GM12878 (cell line): ENCODE results near the gene GTSE1. TPM values are rescaled to one million over a fixed set of nuclear protein-coding genes. Genes with fewer than 3 reads are reported as not detected.

Source experiments
- ATAC-seq: fragments of 200-7000 bp; cut with Tn5 transposase; 3 replicates; pipeline ENCODE4 v1.9.1; 2020; ENCODE audit warnings: mild to moderate bottlenecking, moderate library complexity
- BruUV-seq: library from RNA; stranded (reverse); fragments of 400-500 nt; replicated peaks from 2 replicates; lab custom pipeline; 2021; lab: Mats Ljungman, UMichigan
- CTCF ChIA-PET: fragments of 300-600 bp; sonication (Branson Sonifier 250); formaldehyde crosslinking; extraction: SDS; loops from one replicate; lab custom pipeline; 2021; ENCODE audit warnings: inconsistent platforms; lab: Yijun Ruan, JAX
- POLR2A ChIA-PET: fragments of 350-600 bp; formaldehyde crosslinking; extraction: SDS; loops from one replicate; lab custom pipeline; 2021; ENCODE audit warnings: inconsistent platforms; lab: Charles Lee
- RAD21 ChIA-PET: fragments of 300-600 bp; sonication (Branson Sonifier 250); formaldehyde crosslinking; loops from one replicate; lab custom pipeline; 2023; ENCODE audit warnings: antibody characterized with exemption; ENCODE audit not compliant: unreplicated experiment; lab: Charles Lee
- SMC1A ChIA-PET: fragments of 300-600 bp; sonication (Branson Sonifier 250); formaldehyde crosslinking; loops from one replicate; lab custom pipeline; 2023; ENCODE audit not compliant: unreplicated experiment, uncharacterized antibody; lab: Charles Lee
- DNase-seq: peaks from one replicate; pipeline ENCODE4 v3.0.0-alpha.2; 2011; ENCODE audit warnings: low read depth, low spot score
- FAIRE-seq: peaks from 3 replicates; lab custom pipeline; 2011; peaks lifted over from hg19 to GRCh38; lab: Jason Lieb, UNC
- H2AFZ ChIP-seq: 2 replicates; pipeline ENCODE4 v1.6.0; 2011; ENCODE audit warnings: low read depth, low read length, control low read depth; ENCODE audit not compliant: control insufficient read depth
- H3K27ac ChIP-seq: 2 replicates; pipeline ENCODE4 v1.5.1; 2011; ENCODE audit warnings: control low read depth; ENCODE audit not compliant: control insufficient read depth, insufficient read depth
- H3K27me3 ChIP-seq, 2 experiments: replicated peaks in 1 of 2; 2 replicates each; pipeline versions ENCODE4 v1.6.0 to v1.6.1; 2011; ENCODE audit warnings: low read length in 1 of 2; ENCODE audit not compliant: control insufficient read depth in 2 of 2, insufficient read depth in 2 of 2
- H3K36me3 ChIP-seq, 2 experiments: 2 replicates each; pipeline ENCODE4 v1.5.1; 2011; ENCODE audit warnings: low read length in 1 of 2; ENCODE audit not compliant: control insufficient read depth in 2 of 2, insufficient read depth in 2 of 2
- H3K4me1 ChIP-seq: 2 replicates; pipeline ENCODE4 v1.6.1; 2011; ENCODE audit warnings: mild to moderate bottlenecking, low read length, moderate library complexity, mixed read lengths; ENCODE audit not compliant: control insufficient read depth, insufficient read depth
- H3K4me2 ChIP-seq: 2 replicates; pipeline ENCODE4 v1.6.0; 2011; ENCODE audit warnings: control low read depth; ENCODE audit not compliant: control insufficient read depth, insufficient read depth
- H3K4me3 ChIP-seq: fragments of 200-600 bp; sonication (generic); 2 replicates; pipeline ENCODE4 v1.5.1; 2016
- H3K79me2 ChIP-seq: 2 replicates; pipeline ENCODE4 v1.6.0; 2011; ENCODE audit warnings: low read length; ENCODE audit not compliant: control insufficient read depth, insufficient read depth
- H3K9ac ChIP-seq: 2 replicates; pipeline ENCODE4 v1.8.0; 2011; ENCODE audit warnings: low read length, control low read depth, mixed read lengths; ENCODE audit not compliant: control insufficient read depth, insufficient read depth
- H3K9me3 ChIP-seq: replicated peaks from 3 replicates; pipeline ENCODE4 v1.5.1; 2011; ENCODE audit warnings: mild to moderate bottlenecking, low read length; ENCODE audit not compliant: control insufficient read depth, insufficient read depth
- H4K20me1 ChIP-seq: 2 replicates; pipeline ENCODE4 v1.6.0; 2011; ENCODE audit not compliant: control insufficient read depth, insufficient read depth
- ASH2L ChIP-seq: fragments of 300-600, 200-600 bp; sonication (generic); IDR thresholded peaks from 2 replicates; pipeline ENCODE4 v1.6.1; 2017; ENCODE audit warnings: low read depth, mild to moderate bottlenecking, borderline replicate concordance
- BACH1 ChIP-seq: fragments of 450-650 bp; IDR thresholded peaks from 2 replicates; pipeline ENCODE4 v1.6.1; 2017; ENCODE audit warnings: mild to moderate bottlenecking, borderline replicate concordance
- CBX5 ChIP-seq: sonication (generic); IDR thresholded peaks from 2 replicates; pipeline ENCODE4 v1.6.1; 2016; ENCODE audit warnings: low read depth, moderate library complexity, mild to moderate bottlenecking, inconsistent platforms
- CEBPB ChIP-seq, 2 experiments: fragments of 150-350 bp in 1 of 2; IDR thresholded peaks; 2 replicates each; pipeline ENCODE4 v1.6.1; 2012 to 2014; ENCODE audit warnings: low read depth in 2 of 2, low read length in 2 of 2, borderline replicate concordance in 1 of 2, inconsistent platforms in 1 of 2
- CHD2 ChIP-seq: IDR thresholded peaks from 2 replicates; pipeline ENCODE4 v1.6.1; 2011; ENCODE audit warnings: low read depth, low read length, improper control_type of control experiment, borderline replicate concordance
- CHD4 ChIP-seq: fragments of 200-600 bp; sonication (generic); IDR thresholded peaks from 2 replicates; pipeline ENCODE4 v1.6.1; 2016; ENCODE audit warnings: mild to moderate bottlenecking
- CREB1 ChIP-seq: IDR thresholded peaks from 2 replicates; pipeline ENCODE4 v1.6.1; 2012; ENCODE audit warnings: low read depth, mild to moderate bottlenecking, inconsistent platforms
- EGR1 ChIP-seq, 2 experiments: IDR thresholded peaks; 1 replicate in 1 of 2; 2 replicates in 1 of 2; pipeline ENCODE4 v1.6.1; 2011 to 2012; ENCODE audit warnings: low read depth in 2 of 2, low read length in 2 of 2, borderline replicate concordance in 1 of 2, mild to moderate bottlenecking in 1 of 2, moderate library complexity in 1 of 2
- MTA2 ChIP-seq: fragments of 450-650 bp; IDR thresholded peaks from 2 replicates; pipeline ENCODE4 v1.6.1; 2016; ENCODE audit warnings: low read depth, mild to moderate bottlenecking, moderate library complexity
- PAX8 ChIP-seq: fragments of 450-650 bp; IDR thresholded peaks from 2 replicates; pipeline ENCODE4 v1.6.1; 2017; ENCODE audit warnings: mild to moderate bottlenecking, moderate library complexity
- RAD51 ChIP-seq: fragments of 450-650 bp; IDR thresholded peaks from 2 replicates; pipeline ENCODE4 v1.6.1; 2016; ENCODE audit warnings: moderate library complexity, mild to moderate bottlenecking, inconsistent platforms
- RUNX3 ChIP-seq: IDR thresholded peaks from 2 replicates; pipeline ENCODE4 v1.6.1; 2012; ENCODE audit warnings: low read length, inconsistent platforms
- SMAD5 ChIP-seq: IDR thresholded peaks from 2 replicates; pipeline ENCODE4 v1.6.1; 2016; ENCODE audit warnings: antibody characterized with exemption, low read depth
- SP1 ChIP-seq: IDR thresholded peaks from one replicate; pipeline ENCODE4 v1.6.1; 2011; ENCODE audit warnings: low read depth, low read length
- ZBED1 ChIP-seq: IDR thresholded peaks from 2 replicates; pipeline ENCODE4 v1.6.1; 2016; ENCODE audit warnings: borderline replicate concordance
- ZNF207 ChIP-seq: fragments of 450-650 bp; IDR thresholded peaks from 2 replicates; pipeline ENCODE4 v1.6.1; 2014; ENCODE audit warnings: antibody characterized with exemption, mild to moderate bottlenecking, borderline replicate concordance
- ZNF24 ChIP-seq: fragments of 450-650 bp; IDR thresholded peaks from 2 replicates; pipeline ENCODE4 v1.6.1; 2017; ENCODE audit warnings: antibody characterized with exemption, mild to moderate bottlenecking
- ZNF274 ChIP-seq: IDR thresholded peaks from one replicate; pipeline ENCODE4 v1.8.0; 2011; ENCODE audit not compliant: insufficient read length, insufficient read depth
- WGBS: methylation state at CpG from one replicate; pipeline ENCODE4 v1.1.6; 2016; ENCODE audit warnings: low lambda C conversion rate; ENCODE audit not compliant: insufficient replicate concordance, insufficient coverage; ENCODE audit errors: missing lambda C conversion rate; 5-methylcytosine and 5-hydroxymethylcytosine counted together
- in situ Hi-C: fragments of 300-500 bp; cut with MboI; formaldehyde crosslinking; loops from 9 replicates; pipeline ENCODE4 v1.14.3; 2018; ENCODE audit warnings: mixed read lengths
- intact Hi-C: fragments of 100-400 bp; cut with micrococcal nuclease; formaldehyde crosslinking; loops from one replicate; pipeline ENCODE4 v1.14.2; 2022; ENCODE audit not compliant: unreplicated experiment
- polyA plus RNA-seq, 11 experiments: library from polyadenylated mRNA; depleted of rRNA in 4 of 11; unstranded in 6 of 11; stranded (reverse) in 5 of 11; fragments of >200 nt; fragmentation: Nextera tagmentation in 4 of 11; fragmentation: Illumina TruSeq in 1 of 11; extraction: Ambion mirVana in 4 of 11; extraction: Trizol in 1 of 11; gene quantifications; 1 replicate in 1 of 11; 2 replicates in 10 of 11; pipeline versions ENCODE4 v1.2.1 to v1.2.3, GENCODE V29; 2011 to 2016; ENCODE audit warnings: inconsistent platforms in 2 of 11, missing spikeins in 2 of 11, low read depth in 1 of 11
- total RNA-seq, 4 experiments: library from RNA; depleted of rRNA in 3 of 4; stranded (reverse); fragments of >200 nt in 3 of 4; fragmentation: Illumina TruSeq in 1 of 4; extraction: Trizol in 1 of 4; gene quantifications; 2 replicates each; pipeline versions ENCODE4 v1.2.1 to v1.2.3, GENCODE V29; 2013 to 2021
- TF ChIP-seq, protein P1 (sequence below): IDR thresholded peaks from 2 replicates; pipeline ENCODE4 v1.6.1; 2012; ENCODE audit warnings: mild to moderate bottlenecking, low read depth, low read length

Gene GTSE1
- total and polyA plus RNA-seq, 10 of the 15 experiments (the other 5 are each of a cell fraction or from before 2014, with no cell fraction given) = 6.6 to 46.2 (median 32.3) TPM

GRCh38 chr22:46379066-46379930 is 82.6 kb downstream of the GTSE1 start:
- Histone ChIP-seq H3K27me3 (no peaks in the 10 kb centered on the region), H3K9ac (no peak overlapping the region), H3K36me3 (no peaks in the 10 kb centered on the region), H3K4me3 (no peak overlapping the region), H2AFZ (no peak overlapping the region), H3K79me2 (no peaks in the 10 kb centered on the region), H3K27ac (no peak overlapping the region), H3K4me2 (no peak overlapping the region), H4K20me1 (no peaks in the 10 kb centered on the region), H3K4me1 (no peaks in the 10 kb centered on the region), H3K9me3 (peaks cover 3% of the 10 kb centered on the region; the same call in 2 of the 3 replicates)
- FAIRE-seq (no peak), ATAC-seq (no peak), DNase-seq (no peak)
- intact Hi-C loops = no loop called here
- SMC1A ChIA-PET = no interaction called here
- POLR2A ChIA-PET = no interaction called here
- RAD21 ChIA-PET = no interaction called here
- in situ Hi-C loops = no loop called here
- 56% methylated on average over 29 of the region's 29 CpGs for WGBS
- TF ChIP-seq RUNX3 (no peak), ZNF24 (no peak), CHD2 (no peak), SP1 (no peak), RAD51 (no peak), CBX5 (no peak), EGR1 (IDR thresholded peaks at IDR 0.05; ENCODE audit: borderline replicate concordance in 1 of 2, low read depth in 2 of 2, low read length in 2 of 2) (no peak), BACH1 (no peak), MTA2 (no peak), CHD4 (no peak), CREB1 (no peak), CEBPB (IDR thresholded peaks at IDR 0.05; ENCODE audit: borderline replicate concordance in 1 of 2, low read depth in 2 of 2, low read length in 2 of 2) (no peak), SMAD5 (no peak), ZNF207 (no peak), PAX8 (no peak), ZNF274 (no peak), ZBED1 (no peak), ASH2L (no peak)
- TF ChIP-seq, protein P1, sequence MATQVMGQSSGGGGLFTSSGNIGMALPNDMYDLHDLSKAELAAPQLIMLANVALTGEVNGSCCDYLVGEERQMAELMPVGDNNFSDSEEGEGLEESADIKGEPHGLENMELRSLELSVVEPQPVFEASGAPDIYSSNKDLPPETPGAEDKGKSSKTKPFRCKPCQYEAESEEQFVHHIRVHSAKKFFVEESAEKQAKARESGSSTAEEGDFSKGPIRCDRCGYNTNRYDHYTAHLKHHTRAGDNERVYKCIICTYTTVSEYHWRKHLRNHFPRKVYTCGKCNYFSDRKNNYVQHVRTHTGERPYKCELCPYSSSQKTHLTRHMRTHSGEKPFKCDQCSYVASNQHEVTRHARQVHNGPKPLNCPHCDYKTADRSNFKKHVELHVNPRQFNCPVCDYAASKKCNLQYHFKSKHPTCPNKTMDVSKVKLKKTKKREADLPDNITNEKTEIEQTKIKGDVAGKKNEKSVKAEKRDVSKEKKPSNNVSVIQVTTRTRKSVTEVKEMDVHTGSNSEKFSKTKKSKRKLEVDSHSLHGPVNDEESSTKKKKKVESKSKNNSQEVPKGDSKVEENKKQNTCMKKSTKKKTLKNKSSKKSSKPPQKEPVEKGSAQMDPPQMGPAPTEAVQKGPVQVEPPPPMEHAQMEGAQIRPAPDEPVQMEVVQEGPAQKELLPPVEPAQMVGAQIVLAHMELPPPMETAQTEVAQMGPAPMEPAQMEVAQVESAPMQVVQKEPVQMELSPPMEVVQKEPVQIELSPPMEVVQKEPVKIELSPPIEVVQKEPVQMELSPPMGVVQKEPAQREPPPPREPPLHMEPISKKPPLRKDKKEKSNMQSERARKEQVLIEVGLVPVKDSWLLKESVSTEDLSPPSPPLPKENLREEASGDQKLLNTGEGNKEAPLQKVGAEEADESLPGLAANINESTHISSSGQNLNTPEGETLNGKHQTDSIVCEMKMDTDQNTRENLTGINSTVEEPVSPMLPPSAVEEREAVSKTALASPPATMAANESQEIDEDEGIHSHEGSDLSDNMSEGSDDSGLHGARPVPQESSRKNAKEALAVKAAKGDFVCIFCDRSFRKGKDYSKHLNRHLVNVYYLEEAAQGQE = no peak
- CTCF ChIA-PET = no interaction called here
- no TSS peak for BruUV-seq
